Esophagus mucosa (tissue), 1 donor: Measurements from ENCODE around the gene CD200. TPM values are rescaled to one million over a fixed set of nuclear protein-coding genes. Genes with fewer than 3 reads are reported as not detected.

Experiments used
- total RNA-seq: library from RNA; stranded (reverse); gene quantifications from one replicate; pipeline ENCODE4 v1.2.4, GENCODE V29; 2023
- donor health status: DM: yes; HTN: yes; CAD: no.

CD200 gene
- total RNA-seq, 1 donor from 2014 or later = 1.1 TPM

Other genes starting within 250 kb of the CD200 start
- 3.3 TPM for gene C3orf52, start 246.8 kb upstream of the CD200 start, total RNA-seq
- 1.1 TPM for gene GCSAM, start 199.9 kb upstream of the CD200 start, total RNA-seq
- not detected for gene SLC9C1, start 38.9 kb upstream of the CD200 start, total RNA-seq
- 0.44 TPM for gene BTLA, start 166.3 kb downstream of the CD200 start, total RNA-seq
- gene ATG3, start 228.8 kb downstream of the CD200 start, total RNA-seq = 41.0 TPM
- 15.9 TPM for gene SLC35A5, start 228.9 kb downstream of the CD200 start, total RNA-seq